CD4-positive, CD25-positive, alpha-beta regulatory T cell (primary cell): ENCODE data around the gene KIN. TPM values are rescaled to one million over a fixed set of nuclear protein-coding genes. Genes with fewer than 3 reads are reported as not detected.

Experiments
- polyA plus RNA-seq, 4 donors: library from polyadenylated mRNA; unstranded; fragments of 300-500 nt; fragmentation: Illumina TruSeq; gene quantifications; one replicate each; pipeline ENCODE4 v1.2.3, GENCODE V29; 2021
- total RNA-seq: library from RNA; stranded (reverse); gene quantifications from one replicate; pipeline ENCODE4 v1.2.3, GENCODE V29; 2022

The KIN gene
- total and polyA plus RNA-seq, 5 donors from 2014 or later = 2.5 to 9.1 (median 5.5) TPM

Other genes with a start within 250 kb of the KIN start
- not detected for gene ITIH5, start 121.0 kb downstream of the KIN start, total RNA-seq
- not detected for gene ITIH5, start 121.0 kb downstream of the KIN start, polyA plus RNA-seq
- not detected for gene ITIH2, start 84.7 kb downstream of the KIN start, total RNA-seq
- not detected for gene ITIH2, start 84.7 kb downstream of the KIN start, polyA plus RNA-seq
- gene ATP5F1C, start 184 bp upstream of the KIN start, total RNA-seq = 167 TPM
- gene ATP5F1C, start 184 bp upstream of the KIN start, polyA plus RNA-seq = 100 to 1,000 TPM; 365 to 562 (median 452) TPM
- gene TAF3, start 30.5 kb upstream of the KIN start, total RNA-seq = 20.8 TPM
- gene TAF3, start 30.5 kb upstream of the KIN start, polyA plus RNA-seq = 1 to 10 TPM; 6.8 to 9.6 (median 8.4) TPM